Right atrium auricular region (tissue), 2 donors: Measurements from ENCODE around the gene HID1. TPM values are rescaled to one million over a fixed set of nuclear protein-coding genes. Genes with fewer than 3 reads are reported as not detected.

Experiments
- DNase-seq: peaks from one replicate; pipeline ENCODE4 v3.0.0-alpha.2; 2019; ENCODE audit warnings: low spot score
- H3K27ac ChIP-seq, 2 donors: fragments of 200-600 bp; sonication (generic); 1 replicate in 1 of 2; 2 replicates in 1 of 2; pipeline ENCODE4 v1.5.1; 2016 to 2019
- H3K27me3 ChIP-seq, 2 donors: fragments of 200-600 bp; sonication (generic); one replicate each; pipeline versions ENCODE4 v1.5.1 to v1.6.0; 2017 to 2019
- H3K36me3 ChIP-seq: fragments of 200-600 bp; sonication (generic); one replicate; pipeline ENCODE4 v1.5.1; 2016
- H3K4me1 ChIP-seq, 2 donors: fragments of 200-600 bp; sonication (generic); one replicate each; pipeline versions ENCODE4 v1.5.1 to v1.6.0; 2017 to 2019
- H3K4me3 ChIP-seq, 2 donors: fragments of 200-600 bp; sonication (generic); 1 replicate in 1 of 2; 2 replicates in 1 of 2; pipeline ENCODE4 v1.5.1; 2017 to 2019; ENCODE audit warnings: mild to moderate bottlenecking in 1 of 2, moderate library complexity in 1 of 2
- H3K9me3 ChIP-seq, 2 donors: fragments of 200-600 bp; sonication (generic); one replicate each; pipeline ENCODE4 v1.5.1; 2019
- CTCF ChIP-seq, 2 donors: fragments of 200-600 bp; sonication (generic); IDR thresholded peaks; one replicate each; pipeline ENCODE4 v1.5.1; 2019; ENCODE audit warnings: antibody characterized with exemption in 2 of 2
- total RNA-seq, 2 donors: library from RNA; depleted of rRNA; stranded (reverse); fragments of >200 nt; gene quantifications; one replicate each; pipeline ENCODE4 v1.1.0, GENCODE V29; 2016

HID1 gene
- total RNA-seq, 2 donors from 2014 or later = 10.6 to 11.7 TPM

- peak; percentile 81 for DNase-seq
- H3K9me3 ChIP-seq = no peaks in the 10 kb centered on the region
- peak; percentile 56 to 66 for TF ChIP-seq CTCF (IDR thresholded peaks at IDR 0.05)
- H3K27me3 ChIP-seq = no peaks in the 10 kb centered on the region
- no peaks in the 10 kb centered on the region for H3K36me3 ChIP-seq
- peaks cover 0 to 27% of the 10 kb centered on the region in 2 donors for H3K4me1 ChIP-seq
- H3K27ac ChIP-seq = peak within 1 kb of the TSS; percentile 83 to 88
- H3K4me3 ChIP-seq = peak within 1 kb of the TSS; percentile 76 to 80
Observed at GRCh38 chr17:75012346-75013091, 40.0 kb upstream of the HID1 start, which contains the start of gene MRPL58. Gene MRPL58 (plus strand): TSS chr17:75012670. CDS start chr17:75012687, 17 bp downstream.

GRCh38 chr17:75012096-75012345 lies 39.5 kb upstream of the HID1 start:
- Histone ChIP-seq H3K9me3 (no peaks in the 10 kb centered on the region), H3K4me1 (peaks cover 0 to 27% of the 10 kb centered on the region in 2 donors), H3K27me3 (no peaks in the 10 kb centered on the region), H3K36me3 (no peaks in the 10 kb centered on the region), H3K27ac (peak overlapping the region; percentile 83 to 88), H3K4me3 (peak overlapping the region; percentile 76 to 80)
- no peak for TF ChIP-seq CTCF (IDR thresholded peaks at IDR 0.05)
- DNase-seq = no peak

DNA sequence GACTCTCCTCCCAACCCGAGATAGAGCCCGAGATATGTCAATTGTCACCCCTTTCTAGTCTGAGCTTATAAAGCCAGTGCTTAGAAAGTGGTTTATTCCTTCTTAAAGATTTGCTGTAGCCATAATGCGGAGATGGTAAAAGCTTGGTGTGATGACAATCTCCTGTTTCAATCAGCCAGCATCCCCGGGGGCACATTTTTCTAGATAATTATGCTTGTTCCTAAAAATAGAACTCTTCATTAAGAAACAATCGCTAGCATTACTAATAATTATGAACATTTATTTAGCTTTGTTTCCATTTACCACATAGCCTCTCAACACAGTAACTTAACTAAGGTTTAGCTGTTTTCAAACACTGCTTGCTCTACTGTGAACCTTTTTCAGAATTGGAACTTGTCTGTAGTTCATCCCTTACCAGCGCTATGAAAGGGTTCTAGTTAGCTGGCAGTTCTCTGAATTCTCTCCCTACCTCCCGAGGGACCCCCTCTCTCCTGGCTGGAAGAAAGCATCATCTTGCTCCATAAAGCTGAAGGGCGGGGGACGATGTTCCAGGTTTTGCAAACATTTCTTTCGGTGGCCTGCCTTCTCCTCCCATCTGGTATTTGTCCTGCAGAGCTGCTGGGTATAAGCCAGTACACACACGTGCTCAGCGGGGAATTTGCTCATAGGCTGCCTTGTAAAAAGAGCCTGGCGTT lies 39.0 kb upstream of the HID1 start:
- H3K9me3 ChIP-seq = no peaks in the 10 kb centered on the region
- H3K27ac ChIP-seq = peak overlapping the region; percentile 83 to 88
- DNase-seq = peak; percentile 79
- no peaks in the 10 kb centered on the region for H3K27me3 ChIP-seq
- H3K4me3 ChIP-seq = peak overlapping the region; percentile 76 to 80
- H3K36me3 ChIP-seq = no peaks in the 10 kb centered on the region
- peaks cover 0 to 27% of the 10 kb centered on the region in 2 donors for H3K4me1 ChIP-seq
- TF ChIP-seq CTCF (IDR thresholded peaks at IDR 0.05) = no peak

GRCh38 chr17:75010683-75011400 lies 38.3 kb upstream of the HID1 start:
- Histone ChIP-seq H3K4me3 (no peak overlapping the region), H3K4me1 (peaks cover 0 to 27% of the 10 kb centered on the region in 2 donors), H3K27me3 (no peaks in the 10 kb centered on the region), H3K36me3 (no peaks in the 10 kb centered on the region), H3K9me3 (no peaks in the 10 kb centered on the region), H3K27ac (peak overlapping the region; percentile 83 to 88)
- peak; percentile 65 for DNase-seq
- peak in 1 of 2 donors; percentile 26 for TF ChIP-seq CTCF (IDR thresholded peaks at IDR 0.05)

DNA sequence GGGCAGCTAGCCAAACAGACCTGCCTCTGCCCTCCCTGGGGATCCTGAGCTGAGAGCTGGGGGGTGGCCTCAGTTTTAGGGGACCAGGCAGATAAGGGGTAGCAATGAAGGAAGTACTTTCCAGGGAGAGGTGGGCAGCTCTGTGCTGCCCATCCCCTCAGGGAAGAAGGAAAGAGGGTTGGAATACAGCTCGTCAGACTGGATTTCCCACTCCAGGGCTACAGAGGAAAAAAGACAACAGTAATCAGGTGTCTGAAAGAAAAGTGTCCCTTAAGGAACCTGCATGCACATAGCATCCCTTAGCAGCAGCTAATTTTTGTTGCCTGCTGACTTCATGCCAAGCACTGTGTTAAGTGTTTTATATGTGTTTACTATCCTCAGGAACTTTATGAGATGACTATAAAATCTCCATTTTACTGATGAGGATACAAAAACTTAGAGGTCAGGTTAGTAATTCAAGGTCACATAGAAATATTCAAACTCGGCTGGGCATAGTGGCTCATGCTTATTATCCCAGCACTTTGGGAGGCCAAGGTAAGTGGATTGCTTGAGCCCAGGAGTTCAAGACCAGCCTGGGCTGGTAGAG lies 36.7 kb upstream of the HID1 start:
- no peak overlapping the region for H3K27ac ChIP-seq
- no peak for DNase-seq

More for the DNA sequence above, 36.7 kb upstream of the HID1 start:
- no peaks in the 10 kb centered on the region for H3K9me3 ChIP-seq
- TF ChIP-seq CTCF (IDR thresholded peaks at IDR 0.05) = no peak
- no peak overlapping the region for H3K4me3 ChIP-seq
- peaks cover 0 to 27% of the 10 kb centered on the region in 2 donors for H3K4me1 ChIP-seq
- H3K36me3 ChIP-seq = peaks cover 8% of the 10 kb centered on the region
- H3K27me3 ChIP-seq = no peaks in the 10 kb centered on the region
